GM12874 (cell line): ENCODE results near the gene MINDY2.

ENCODE experiments used
- TF ChIP-seq, protein P1 (sequence below): IDR thresholded peaks from 2 replicates; pipeline ENCODE4 v1.5.1; 2011; ENCODE audit warnings: low read depth, mild to moderate bottlenecking, control low read depth, low read length, moderate library complexity; ENCODE audit not compliant: insufficient read depth

Gene MINDY2

DNA sequence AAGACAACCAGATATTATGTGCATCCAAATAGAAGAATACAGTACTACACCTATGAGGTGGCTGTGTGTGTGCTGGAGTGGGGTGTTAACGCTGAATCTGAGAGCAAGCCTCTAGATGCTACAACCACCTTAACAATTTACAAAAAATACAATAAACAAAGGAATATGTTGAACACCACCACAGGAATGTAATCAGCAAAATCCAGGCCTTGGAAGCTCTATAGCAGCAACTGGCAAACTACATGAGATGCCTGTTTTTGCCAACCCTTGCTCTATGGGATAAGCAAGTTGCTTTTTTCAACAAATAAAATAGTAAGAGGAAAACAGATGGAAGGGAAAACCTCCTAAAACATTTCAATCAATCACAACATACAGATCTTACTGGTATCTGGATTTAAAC lies 138.5 kb downstream of the MINDY2 start:
- TF ChIP-seq, protein P1, sequence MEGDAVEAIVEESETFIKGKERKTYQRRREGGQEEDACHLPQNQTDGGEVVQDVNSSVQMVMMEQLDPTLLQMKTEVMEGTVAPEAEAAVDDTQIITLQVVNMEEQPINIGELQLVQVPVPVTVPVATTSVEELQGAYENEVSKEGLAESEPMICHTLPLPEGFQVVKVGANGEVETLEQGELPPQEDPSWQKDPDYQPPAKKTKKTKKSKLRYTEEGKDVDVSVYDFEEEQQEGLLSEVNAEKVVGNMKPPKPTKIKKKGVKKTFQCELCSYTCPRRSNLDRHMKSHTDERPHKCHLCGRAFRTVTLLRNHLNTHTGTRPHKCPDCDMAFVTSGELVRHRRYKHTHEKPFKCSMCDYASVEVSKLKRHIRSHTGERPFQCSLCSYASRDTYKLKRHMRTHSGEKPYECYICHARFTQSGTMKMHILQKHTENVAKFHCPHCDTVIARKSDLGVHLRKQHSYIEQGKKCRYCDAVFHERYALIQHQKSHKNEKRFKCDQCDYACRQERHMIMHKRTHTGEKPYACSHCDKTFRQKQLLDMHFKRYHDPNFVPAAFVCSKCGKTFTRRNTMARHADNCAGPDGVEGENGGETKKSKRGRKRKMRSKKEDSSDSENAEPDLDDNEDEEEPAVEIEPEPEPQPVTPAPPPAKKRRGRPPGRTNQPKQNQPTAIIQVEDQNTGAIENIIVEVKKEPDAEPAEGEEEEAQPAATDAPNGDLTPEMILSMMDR = no peak

DNA sequence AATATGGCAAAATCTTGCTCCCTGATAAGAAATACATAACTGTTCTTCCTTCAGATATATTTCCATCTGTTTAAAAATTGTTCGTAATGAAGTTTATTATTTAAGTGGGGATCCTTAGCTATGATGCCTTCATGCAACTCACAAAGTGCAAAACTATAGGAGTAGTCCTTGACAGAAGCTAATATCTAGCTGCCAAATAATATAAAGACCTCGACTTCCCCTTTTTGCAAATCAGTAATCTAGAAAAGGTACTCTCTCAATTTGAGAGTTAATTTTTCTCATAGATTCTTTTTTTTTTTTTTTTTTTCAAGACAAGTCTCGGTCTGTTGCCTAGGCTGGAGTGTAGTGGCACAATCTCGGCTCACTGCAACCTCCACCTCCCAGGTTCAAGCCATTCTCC lies 139.4 kb downstream of the MINDY2 start:
- TF ChIP-seq, protein P1 = no peak
